ENCODE measurements around the gene PRPSAP1.
"Not testable (repeated sequence)": the region's sequence is repeated elsewhere in the genome, so short reads cannot be mapped to it uniquely, and the experiment has no call there.

Gene PRPSAP1

DNA sequence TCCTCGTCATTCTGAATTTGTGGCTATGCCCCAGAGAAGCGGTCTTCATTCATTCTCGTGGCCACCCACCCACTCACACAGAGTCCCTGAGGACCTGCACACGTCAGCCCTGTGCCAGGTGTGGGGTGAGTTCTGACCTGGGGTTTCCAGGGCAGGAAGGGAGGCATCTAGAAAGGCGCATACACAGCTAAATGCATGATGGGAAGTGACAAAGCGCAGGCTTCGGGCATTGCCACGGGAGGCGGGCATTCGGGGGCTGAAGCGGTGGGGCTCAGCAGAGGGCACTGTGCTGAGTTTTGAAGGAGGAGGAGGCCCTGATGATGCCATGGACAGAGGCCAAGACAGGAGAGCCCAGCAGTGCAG, 77.7 kb downstream of the PRPSAP1 start:
- DNase-seq = no peak

DNA sequence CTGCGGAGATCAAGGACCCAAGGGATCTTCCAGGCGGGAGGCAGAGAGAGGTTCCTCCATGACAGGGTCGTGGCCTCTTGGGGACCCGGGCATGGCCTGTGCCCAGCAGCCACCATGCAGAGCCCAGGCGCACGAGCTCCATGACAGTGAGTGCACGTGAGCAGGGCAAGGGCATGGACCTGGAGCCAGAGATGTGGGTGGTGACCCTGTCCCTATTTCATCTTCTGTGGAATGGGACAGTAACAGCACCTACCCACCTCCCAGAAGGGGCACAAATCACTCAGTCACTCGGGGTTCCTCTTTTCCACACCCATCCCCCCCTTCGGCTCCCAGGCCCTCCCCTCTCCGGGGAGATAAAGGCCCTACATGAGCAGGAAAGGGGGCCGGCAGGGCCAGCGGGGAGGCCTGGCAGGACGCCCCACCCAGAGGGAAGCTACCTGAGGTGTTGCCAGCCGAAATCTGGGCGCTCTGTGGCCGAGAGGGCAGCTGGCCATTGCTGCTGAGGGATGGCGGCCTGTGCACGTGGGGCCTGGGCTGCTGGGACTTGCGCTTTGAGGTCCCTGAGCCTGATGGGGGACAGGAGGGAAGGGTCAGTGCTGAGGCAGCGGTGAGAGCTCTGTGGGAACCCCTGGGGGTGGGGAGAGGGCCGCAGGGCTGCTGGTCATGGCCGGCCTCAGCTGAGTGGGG, 78.2 kb downstream of the PRPSAP1 start:
- DNase-seq = no peak

DNA sequence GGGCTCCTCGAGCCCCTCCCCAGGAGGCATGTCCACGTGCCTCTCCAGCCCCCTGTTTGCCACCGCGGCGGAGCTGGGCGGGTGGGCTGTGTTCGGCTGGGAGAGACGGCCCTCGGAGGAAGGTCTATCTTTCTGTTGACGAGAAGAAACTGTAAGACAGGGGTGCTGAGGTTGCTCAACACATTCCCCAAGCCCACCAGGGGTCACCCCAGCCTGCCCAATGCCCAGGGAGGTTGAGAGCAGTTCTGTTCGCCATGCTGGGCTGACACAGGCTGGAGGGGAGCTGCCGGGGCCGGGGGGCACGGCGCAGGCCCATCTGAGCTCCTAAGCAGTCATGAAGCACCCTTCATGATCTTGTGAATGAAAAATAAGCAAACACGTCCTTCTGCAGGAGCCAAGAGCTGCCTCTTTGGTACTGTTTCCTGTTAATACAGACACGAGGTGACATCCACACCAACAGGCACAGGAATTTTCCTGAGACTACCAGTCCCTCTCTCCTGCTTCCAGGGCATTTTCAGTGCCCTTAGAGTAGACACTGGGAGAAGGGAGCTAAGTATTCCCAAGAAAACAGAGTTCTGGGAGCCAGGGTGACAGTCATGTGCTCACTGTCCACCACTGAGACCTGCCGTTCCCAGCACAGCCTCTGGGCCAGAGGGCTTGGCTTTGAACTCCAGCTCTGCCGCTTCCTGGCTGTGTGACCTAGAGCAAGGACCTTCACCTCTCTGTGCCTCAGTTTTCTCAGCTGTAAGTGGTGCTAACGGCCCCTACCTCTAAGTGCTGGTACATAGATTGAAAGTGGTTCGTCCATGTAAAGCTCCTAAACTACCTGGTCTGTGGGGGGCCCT, 79.4 kb downstream of the PRPSAP1 start:
- DNase-seq = no peak

- DNase-seq = no peak
Observed at GRCh38 chr17:76273445-76274111, 80.1 kb downstream of the PRPSAP1 start.

- no peak for DNase-seq
Observed at GRCh38 chr17:76272541-76273444, 80.9 kb downstream of the PRPSAP1 start.

- DNase-seq = no peak
Observed at GRCh38 chr17:76271669-76272540, 81.8 kb downstream of the PRPSAP1 start.

DNA sequence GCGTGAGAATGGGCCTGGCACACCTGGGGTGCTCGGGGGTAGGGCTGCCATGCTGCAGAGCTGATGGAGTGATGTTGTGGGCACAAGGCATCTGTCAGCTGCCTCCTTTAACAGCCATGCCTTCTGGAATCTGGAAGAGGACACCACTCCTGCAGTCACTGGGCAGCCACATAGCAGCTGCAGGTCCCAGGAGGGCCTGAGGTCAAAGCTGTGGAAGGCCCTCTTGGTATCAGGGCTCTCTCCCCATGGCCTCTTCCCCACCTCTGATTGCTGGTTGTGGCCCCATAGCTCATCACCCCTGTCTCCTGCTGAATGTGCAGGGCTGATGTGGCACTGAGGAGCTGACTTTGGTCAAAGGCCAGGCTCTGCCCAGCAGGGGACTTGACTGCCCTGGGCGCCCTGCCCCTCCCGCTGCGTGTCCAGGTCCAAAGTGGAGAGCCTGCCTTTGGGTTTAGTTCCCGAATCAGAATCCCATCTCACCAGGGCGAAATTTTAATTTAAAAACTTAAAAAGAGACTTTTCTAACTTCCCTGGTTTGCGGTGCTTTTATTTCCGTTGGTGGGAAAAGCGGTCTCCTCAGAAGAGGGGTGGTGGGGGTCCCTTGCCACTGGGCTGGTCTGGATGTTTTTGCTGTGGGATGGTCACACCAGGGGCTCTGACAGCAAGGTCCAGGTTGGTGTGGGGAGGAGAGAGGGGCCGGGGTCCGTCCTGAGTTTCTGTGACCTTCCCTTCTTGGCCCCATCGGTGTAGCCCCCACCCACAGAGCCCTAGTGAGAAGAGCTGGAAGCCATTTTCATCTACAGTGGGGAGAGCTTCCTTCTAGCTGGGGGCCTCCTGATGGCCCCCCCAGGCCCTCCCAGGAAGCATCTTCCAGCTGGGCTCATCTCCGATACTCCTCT, 82.7 kb downstream of the PRPSAP1 start:
- no peak for DNase-seq

GRCh38 chr17:76270127-76270592, 83.6 kb downstream of the PRPSAP1 start:
- no peak for DNase-seq

DNA sequence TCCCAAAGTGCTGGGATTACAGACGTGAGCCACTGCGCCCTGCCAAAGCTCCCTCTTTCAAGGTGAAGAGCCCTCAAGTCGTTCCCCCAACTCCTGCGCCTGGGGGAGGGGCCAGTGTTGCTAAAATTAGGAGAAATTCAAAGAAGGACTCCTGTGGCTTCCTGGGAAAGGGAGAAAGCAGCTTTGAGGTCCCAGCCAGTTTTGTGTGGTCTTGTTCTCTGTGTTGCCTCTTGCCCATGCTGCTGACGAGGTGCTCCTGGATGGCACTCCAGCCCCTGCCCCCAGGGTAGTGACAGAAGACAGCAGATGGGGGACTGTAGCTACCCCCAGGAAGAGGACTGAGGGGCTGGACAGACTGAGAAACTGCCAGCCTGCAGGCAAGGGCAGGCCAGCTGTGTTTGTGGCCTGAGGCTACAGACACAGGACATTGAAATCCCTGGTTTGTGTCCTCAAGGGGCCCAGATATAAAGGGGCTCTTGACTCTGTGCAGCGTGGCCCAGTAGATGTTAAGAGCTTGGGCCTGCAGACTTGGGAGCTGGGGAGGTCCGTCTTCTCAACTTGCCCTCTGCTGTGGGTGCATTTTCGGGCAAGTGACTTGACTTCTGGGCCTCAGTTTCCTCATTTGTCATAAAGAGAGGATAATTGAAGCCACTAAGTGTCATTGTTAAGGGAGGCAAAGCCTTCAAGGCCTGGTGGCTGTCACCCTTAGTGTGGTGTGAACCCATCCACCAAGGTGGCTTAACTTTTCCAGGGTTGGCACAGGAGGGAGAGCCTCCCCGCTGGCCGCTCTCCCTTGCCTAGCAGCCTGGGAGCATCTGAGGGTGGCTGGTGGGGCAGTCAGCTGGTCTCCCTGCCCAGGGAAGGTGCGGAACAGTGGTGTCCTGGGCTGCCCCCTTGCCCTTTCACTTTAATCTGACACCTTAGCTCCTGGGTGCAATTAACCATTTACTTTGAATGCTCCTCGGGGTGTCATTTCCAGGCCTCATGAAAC, 84.4 kb downstream of the PRPSAP1 start:
- DNase-seq = no peak

- DNase-seq = peak; percentile 84
Observed at GRCh38 chr17:76268015-76268749, 85.5 kb downstream of the PRPSAP1 start.

GRCh38 chr17:76267581-76268001, 86.1 kb downstream of the PRPSAP1 start:
- DNase-seq = not testable (repeated sequence)

GRCh38 chr17:76267051-76267576, 86.6 kb downstream of the PRPSAP1 start:
- no peak for DNase-seq

DNA sequence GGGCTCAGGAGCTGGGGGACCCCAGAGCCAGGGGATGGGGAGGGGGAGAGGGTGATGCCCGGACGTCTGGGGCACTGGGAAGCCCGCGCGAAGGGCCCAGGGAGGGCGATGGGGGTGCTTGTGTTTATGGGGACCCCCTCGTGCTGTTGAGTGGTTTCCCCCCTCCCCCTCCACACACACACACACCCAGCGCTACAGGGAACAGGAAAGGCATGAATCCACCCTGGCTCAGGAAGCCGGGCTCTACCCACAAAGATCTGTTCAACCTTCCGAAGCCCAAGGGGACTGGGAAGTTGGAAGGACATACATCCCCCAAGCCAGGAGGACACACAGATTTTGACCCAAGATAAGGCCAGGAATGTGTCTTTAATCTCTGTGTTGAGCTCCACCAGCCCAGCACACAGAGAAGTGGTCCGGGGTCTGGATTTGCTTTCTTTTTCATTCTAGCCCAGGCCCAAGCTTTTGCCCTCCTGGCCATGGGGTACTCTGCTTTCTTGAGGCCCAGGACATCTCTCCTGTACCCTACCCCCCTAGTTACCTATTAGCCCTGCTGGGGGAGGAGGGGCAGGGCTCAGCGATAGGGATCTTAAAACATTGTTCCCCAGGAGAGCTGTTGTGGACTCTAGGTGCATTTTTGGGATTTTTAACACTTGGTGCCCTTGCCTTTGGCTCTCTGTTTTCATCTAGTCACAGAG, 87.3 kb downstream of the PRPSAP1 start:
- DNase-seq = peak; percentile 54

GRCh38 chr17:76265624-76266243, 88.0 kb downstream of the PRPSAP1 start:
- DNase-seq = peak; percentile 51

GRCh38 chr17:76264755-76265623, 88.7 kb downstream of the PRPSAP1 start, which contains the start of gene UBALD2:
TSS of gene UBALD2 (plus strand) at chr17:76265348. CDS start at chr17:76265506, 158 bp downstream.
- peak; percentile 100 for DNase-seq

GRCh38 chr17:76264425-76264754, 89.3 kb downstream of the PRPSAP1 start:
- DNase-seq = no peak

All from fibroblast of skin of right biceps (primary cell).